Left renal pelvis (tissue), 4 donors: ENCODE measurements around the gene FCN3. TPM values are rescaled to one million over a fixed set of nuclear protein-coding genes. Genes with fewer than 3 reads are reported as not detected.

Source experiments
- DNase-seq, 4 donors: peaks; one replicate each; pipeline ENCODE4 v3.0.0-alpha.2; 2013; ENCODE audit warnings: low read depth in 4 of 4, low spot score in 3 of 4
- polyA plus RNA-seq, 4 donors: library from polyadenylated mRNA; unstranded; fragments of 120-200 nt; gene quantifications; one replicate each; pipeline ENCODE4 v1.2.1, GENCODE V29; 2013; ENCODE audit not compliant: insufficient read length in 4 of 4

Gene FCN3
- polyA plus RNA-seq, 4 donors, result 0.85 to 1.7 (median 1.1) TPM

DNA sequence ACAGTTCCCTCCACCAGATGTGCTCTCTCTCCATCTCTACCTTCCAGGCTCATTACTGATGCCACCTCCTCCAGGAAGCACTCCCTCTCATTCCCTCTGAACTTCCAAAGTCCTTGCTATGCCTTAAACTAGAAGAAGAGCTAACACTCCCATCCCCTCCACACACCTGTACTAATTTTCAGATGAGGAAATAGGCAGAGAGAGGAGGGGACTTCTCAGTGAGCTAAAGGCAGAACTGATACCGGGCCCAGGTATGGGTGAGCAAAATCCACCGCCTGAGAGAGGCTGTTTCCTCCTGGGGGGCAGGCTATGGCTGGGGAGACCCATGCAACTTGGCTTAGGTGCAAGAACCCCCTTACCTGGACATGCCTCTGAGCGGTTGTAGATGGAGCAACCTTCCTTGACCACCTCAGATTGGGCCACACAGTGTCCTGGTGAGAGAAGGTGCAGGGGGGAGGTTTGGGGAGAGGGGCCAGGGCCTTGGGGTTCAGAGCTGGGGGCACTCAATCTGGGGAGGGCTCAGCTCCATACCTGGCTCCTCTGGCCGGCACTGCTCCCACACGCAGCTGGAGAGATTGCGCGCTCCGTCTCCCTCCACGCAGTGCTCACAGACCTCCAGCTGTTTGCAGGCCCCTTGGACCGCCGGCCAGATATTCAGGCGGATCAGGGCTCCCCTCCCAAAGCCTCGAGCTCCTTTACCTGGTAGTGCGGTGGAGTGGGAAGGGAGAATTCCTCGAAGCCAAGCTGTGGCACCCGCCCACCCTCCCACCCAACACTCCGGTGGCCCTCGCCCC is 7.5 kb upstream of the FCN3 start:
- DNase-seq, result no peak

- no peak for DNase-seq
Measured at GRCh38 chr1:27380766-27381733, 6.4 kb upstream of the FCN3 start.

DNA sequence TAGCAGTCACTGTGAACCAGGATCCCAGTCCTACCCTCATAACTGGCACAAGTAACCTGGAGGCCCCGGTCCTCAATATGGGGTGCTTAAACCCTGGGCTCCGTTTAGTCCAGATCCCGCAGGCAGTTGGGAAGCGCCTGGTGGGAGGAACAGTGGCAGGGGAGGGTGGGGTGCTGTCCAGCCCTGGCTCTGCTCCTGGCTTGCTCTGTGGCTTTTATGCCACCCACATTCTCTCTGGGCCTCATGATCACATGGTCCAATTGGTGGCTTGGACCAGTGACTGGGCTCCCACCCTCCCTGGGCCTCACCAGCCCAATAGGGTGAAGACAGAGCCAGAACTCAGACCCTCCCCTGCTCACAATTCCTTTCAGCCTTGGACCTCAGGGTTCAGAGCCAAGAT is 5.6 kb upstream of the FCN3 start:
- no peak for DNase-seq

GRCh38 chr1:27379564-27380122 is 5.0 kb upstream of the FCN3 start:
- no peak for DNase-seq

DNA sequence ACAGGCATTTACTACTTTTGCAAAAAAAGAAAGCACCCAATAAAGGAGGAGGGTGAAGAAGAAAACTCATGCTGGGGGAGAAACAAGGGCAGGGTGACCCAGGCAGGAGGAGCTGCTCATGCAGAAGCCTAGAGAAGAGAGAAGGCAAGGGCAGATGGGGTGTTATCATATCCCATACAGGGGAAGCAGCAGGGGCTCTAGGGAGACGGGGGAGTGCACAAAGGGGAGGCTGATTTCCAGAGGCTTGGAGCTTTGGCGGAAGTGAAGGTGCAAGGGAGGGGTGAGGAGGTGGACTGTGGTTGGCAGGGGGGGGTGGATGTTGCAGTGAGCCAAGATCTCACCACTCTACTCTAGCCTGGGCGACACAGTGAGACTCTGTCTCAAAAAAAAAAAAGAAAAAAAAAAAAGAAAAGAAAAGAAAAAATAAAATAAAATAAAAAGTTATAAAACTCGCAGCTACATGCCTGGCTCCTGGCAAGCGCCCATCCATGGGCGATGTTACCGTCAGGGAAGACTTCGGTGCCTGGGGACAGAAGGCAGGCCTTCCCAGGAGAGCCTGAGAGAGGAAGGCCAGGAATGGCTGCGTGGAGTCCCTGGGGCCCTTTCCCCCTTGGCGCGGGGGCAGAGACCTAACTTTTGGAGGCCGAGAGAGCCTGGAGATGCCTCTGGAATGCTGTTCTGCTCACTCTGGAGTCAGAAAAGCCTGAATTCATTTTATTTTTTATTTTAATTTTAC is 3.3 kb upstream of the FCN3 start:
- DNase-seq, result no peak

GRCh38 chr1:27372808-27373690 is 1.6 kb downstream of the FCN3 start:
- DNase-seq, result no peak

GRCh38 chr1:27372022-27372807 is 2.4 kb downstream of the FCN3 start:
- DNase-seq, result no peak

DNA sequence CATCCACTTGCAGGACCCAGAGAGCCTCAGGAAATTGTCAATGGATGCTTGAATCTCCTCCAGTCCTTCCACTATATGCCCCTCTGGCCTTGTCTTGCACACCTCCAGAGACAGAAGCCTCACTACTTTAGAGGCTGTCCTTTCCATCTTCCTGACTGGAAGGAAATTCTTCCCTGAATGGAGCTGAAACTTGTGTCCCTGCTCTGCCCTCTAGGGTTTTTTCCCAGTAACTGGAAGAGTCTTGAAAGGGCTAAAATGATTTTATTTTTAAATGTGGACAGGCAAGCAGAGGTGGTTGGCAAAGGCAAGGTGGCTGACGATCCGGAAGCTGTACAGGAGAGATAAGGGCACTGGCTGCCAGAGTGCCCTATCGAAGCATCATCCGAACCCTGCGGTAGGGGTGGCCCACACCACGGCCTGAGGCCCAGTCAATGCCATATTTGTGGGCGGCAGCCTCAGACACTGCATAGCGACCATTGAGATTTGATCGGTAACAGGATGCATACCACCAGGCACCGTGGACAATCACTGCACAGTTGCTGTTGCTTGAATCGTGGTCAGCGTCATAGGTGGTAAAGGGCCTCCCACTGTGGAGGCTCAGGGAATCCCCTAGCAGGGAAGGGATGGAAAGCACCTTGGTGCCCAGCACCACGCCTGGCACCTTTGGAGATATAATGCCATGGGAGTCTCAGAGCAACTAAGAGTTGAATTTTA is 5.6 kb downstream of the FCN3 start:
- DNase-seq, result no peak

DNA sequence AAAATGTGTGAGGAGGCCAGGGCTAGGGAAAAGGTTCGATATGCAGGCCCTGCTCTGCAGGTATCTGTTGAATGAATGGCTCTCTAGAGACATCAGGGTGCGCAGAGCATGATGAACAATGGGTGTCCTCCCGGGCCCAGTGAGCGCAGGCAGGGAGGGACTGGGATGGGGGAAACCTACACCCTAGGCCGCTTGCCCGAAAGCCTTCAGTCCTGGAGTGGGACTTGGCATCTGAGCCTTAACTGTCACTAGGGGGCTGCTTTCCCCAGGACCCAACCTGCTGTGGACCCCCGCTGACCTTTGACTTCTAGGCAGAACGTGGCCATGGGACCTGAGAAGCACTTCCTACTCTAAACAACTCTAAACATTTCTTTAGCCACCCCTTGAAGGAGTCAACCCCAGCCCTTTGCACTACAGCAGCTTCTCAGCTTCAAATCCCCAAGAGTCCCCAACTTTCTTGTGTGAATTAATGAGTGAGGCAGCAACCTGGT is 7.4 kb downstream of the FCN3 start:
- no peak for DNase-seq

DNA sequence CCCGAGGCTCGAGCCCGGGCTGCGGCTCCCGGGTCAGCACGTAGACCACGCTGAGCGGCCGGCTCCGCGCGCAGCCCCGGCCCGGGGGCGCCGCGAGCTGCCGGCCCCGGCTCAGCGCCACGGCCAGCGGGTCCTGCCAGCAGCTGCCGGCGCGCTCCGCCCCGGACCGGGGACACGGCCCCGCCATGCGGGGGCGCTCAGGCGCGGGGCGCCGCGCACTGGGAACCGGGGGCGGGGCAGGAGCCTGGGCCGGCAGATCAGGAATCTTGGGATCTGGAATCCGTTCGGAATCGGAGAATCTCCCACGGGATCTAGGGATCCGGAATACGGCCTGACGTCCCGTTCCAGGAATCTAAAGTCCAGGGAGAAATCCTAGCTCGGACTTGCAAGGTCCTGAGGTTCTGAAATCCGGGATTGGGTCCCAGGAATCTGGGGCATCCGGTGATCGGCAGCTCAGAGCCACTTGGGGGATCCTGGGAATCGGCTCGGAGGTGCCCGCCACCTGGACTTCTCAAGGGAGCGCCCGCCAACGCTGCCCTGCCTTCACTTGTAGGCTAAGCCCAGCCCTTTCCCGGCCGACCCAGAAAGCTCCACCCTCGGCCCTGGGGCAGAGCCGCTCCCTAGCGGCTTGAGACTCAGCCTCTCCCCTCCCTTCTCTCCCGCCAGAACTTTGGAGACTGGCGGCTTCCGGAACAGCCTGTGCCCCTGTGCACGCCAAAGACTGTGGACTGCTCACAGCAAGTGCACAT is 8.0 kb downstream of the FCN3 start, which contains the start of gene MAP3K6:
Gene MAP3K6, minus strand, starts transcription at position 551 of the 749 bp plus-strand sequence. Its CDS starts 364 bp downstream, at position 187.
- no peak for DNase-seq

DNA sequence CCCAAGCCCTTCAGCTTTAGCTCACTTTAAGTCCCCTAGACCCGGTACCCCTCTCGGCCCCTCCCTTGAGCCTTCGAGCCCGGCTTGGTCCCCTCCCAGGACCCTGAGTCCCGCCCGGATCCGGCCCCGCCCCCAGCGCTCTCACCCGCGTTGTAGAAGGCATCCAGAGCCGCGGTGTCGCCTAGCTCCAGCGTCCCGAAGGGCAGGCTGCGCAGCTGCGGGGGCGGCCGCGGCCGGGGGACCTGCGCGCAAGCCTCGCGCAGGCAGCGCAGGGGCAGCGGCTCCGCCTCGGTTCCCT is 8.6 kb downstream of the FCN3 start:
- DNase-seq, result peak in 1 of 4 donors; percentile 57

GRCh38 chr1:27365372-27366112 is 9.1 kb downstream of the FCN3 start:
- peak in 2 of 4 donors; percentile 77 to 78 for DNase-seq

DNA sequence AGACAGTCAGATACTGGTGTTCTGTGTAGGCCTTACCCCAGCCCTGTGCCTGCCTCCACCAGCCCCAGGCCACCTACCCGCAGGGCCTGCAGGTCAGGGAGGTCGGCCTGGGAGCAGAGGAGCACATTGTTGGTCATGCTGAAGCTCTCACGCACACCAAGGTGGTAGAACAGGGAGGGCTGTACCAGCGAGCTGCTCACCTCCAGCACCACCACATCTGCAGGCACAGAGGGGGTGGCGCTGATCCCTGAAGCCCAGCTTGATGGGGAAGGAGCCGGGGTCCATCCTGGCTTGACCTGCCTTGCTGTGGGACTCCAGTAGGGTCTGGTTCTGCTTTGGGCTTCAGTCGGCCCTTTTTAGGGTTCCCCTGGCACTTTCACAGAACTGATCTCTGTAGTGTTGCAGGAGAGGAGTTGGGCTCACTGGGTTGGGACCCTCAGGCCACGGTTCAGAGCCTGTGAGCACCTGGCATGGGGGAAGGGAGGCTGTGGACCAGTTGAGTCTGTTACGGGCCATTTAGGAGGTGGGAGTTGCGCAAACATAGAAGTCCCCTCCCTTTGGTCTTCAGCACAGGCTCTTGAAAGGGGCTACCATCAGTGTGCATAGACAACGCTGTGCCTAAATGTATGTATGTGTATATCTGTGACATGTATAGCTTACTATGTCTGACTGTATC is 9.8 kb downstream of the FCN3 start:
- no peak for DNase-seq

GRCh38 chr1:27363766-27364695 is 10.6 kb downstream of the FCN3 start:
- no peak for DNase-seq

- DNase-seq, result no peak
Measured at GRCh38 chr1:27361553-27361952, 13.1 kb downstream of the FCN3 start.
